Liver (tissue), 3 donors: ENCODE data around the gene DPPA5.

ENCODE experiments used
- CTCF ChIP-seq: fragments of 150-350 bp; IDR thresholded peaks from 2 replicates; pipeline ENCODE4 v1.5.1; 2017; ENCODE audit warnings: improper control_type of control experiment, low read depth, low read length; ENCODE audit not compliant: missing input control
- GABPA ChIP-seq, 2 donors: IDR thresholded peaks in 1 of 2; conservative IDR thresholded peaks in 1 of 2; 2 replicates each; pipeline ENCODE4 v1.6.1; 2016; ENCODE audit warnings: antibody characterized with exemption in 2 of 2, mild to moderate bottlenecking in 1 of 2, moderate library complexity in 1 of 2
- MAX ChIP-seq: IDR thresholded peaks from 2 replicates; pipeline ENCODE4 v1.6.1; 2016; ENCODE audit warnings: antibody characterized with exemption
- RAD21 ChIP-seq, 2 donors: IDR thresholded peaks; 2 replicates each; pipeline ENCODE4 v1.6.1; 2016; ENCODE audit warnings: antibody characterized with exemption in 2 of 2, mild to moderate bottlenecking in 2 of 2
- REST ChIP-seq: IDR thresholded peaks from 2 replicates; pipeline ENCODE4 v1.6.1; 2016; ENCODE audit warnings: antibody characterized with exemption, mild to moderate bottlenecking
- SP1 ChIP-seq: IDR thresholded peaks from 2 replicates; pipeline ENCODE4 v1.6.1; 2018; ENCODE audit warnings: antibody characterized with exemption, mild to moderate bottlenecking
- TAF1 ChIP-seq: conservative IDR thresholded peaks from 2 replicates; pipeline ENCODE4 v1.6.1; 2016; ENCODE audit warnings: antibody characterized with exemption, mild to moderate bottlenecking
- donor health status: healthy.
- donor health status: healthy.

GRCh38 chr6:73328790-73329189 lies 25.3 kb downstream of the DPPA5 start:
- TF ChIP-seq CTCF: no peak
- TF ChIP-seq REST: no peak
- TF ChIP-seq SP1: no peak
- no peak for TF ChIP-seq MAX
- no peak for TF ChIP-seq GABPA (IDR thresholded peaks at IDR 0.05 in 1 of 2, conservative IDR thresholded peaks at IDR 0.05 in 1 of 2)
- TF ChIP-seq TAF1: no peak
- no peak for TF ChIP-seq RAD21 (IDR thresholded peaks at IDR 0.05)
